HS-27A (cell line): ENCODE measurements around the gene POLR3A.
"Not testable (repeated sequence)": the region's sequence is repeated elsewhere in the genome, so short reads cannot be mapped to it uniquely, and the experiment has no call there.

Experiments
- DNase-seq: peaks from one replicate; pipeline ENCODE4 v3.0.0-alpha.2; 2012; ENCODE audit warnings: low read depth, missing footprints

Gene POLR3A

GRCh38 chr10:78029269-78030226 lies at the start of gene POLR3A:
Gene POLR3A, minus strand, starts transcription at chr10:78029515. Its CDS starts 108 bp downstream, at chr10:78029407.
- peak; percentile 77 for DNase-seq

- DNase-seq = no peak
Observed at GRCh38 chr10:78078539-78079330, 49.4 kb upstream of the POLR3A start.

- DNase-seq = not testable (repeated sequence)
Observed at GRCh38 chr10:78075806-78076205, 46.5 kb upstream of the POLR3A start.

GRCh38 chr10:78072504-78072903 lies 43.2 kb upstream of the POLR3A start:
- DNase-seq = no peak

- DNase-seq = no peak
Observed at GRCh38 chr10:78071857-78072179, 42.5 kb upstream of the POLR3A start.

GRCh38 chr10:78071140-78071856 lies 42.0 kb upstream of the POLR3A start:
- no peak for DNase-seq

- no peak for DNase-seq
Observed at GRCh38 chr10:78070726-78071125, 41.4 kb upstream of the POLR3A start.

GRCh38 chr10:78070064-78070463 lies 40.7 kb upstream of the POLR3A start:
- not testable (repeated sequence) for DNase-seq

GRCh38 chr10:78069151-78069550 lies 39.8 kb upstream of the POLR3A start:
- DNase-seq = no peak

- no peak for DNase-seq
Observed at GRCh38 chr10:78066728-78067430, 37.6 kb upstream of the POLR3A start.

GRCh38 chr10:78066012-78066411 lies 36.7 kb upstream of the POLR3A start:
- no peak for DNase-seq

GRCh38 chr10:78065611-78066010 lies 36.3 kb upstream of the POLR3A start:
- no peak for DNase-seq

- not testable (repeated sequence) for DNase-seq
Observed at GRCh38 chr10:78064919-78065318, 35.6 kb upstream of the POLR3A start.

- no peak for DNase-seq
Observed at GRCh38 chr10:78063236-78063635, 33.9 kb upstream of the POLR3A start.

- no peak for DNase-seq
Observed at GRCh38 chr10:78062296-78062695, 33.0 kb upstream of the POLR3A start.

GRCh38 chr10:78059906-78060702 lies 30.8 kb upstream of the POLR3A start:
- DNase-seq = no peak

GRCh38 chr10:78058562-78058961 lies 29.2 kb upstream of the POLR3A start:
- DNase-seq = no peak

GRCh38 chr10:78053211-78053868 lies 24.0 kb upstream of the POLR3A start:
- no peak for DNase-seq

- DNase-seq = no peak
Observed at GRCh38 chr10:78049851-78050250, 20.5 kb upstream of the POLR3A start.

GRCh38 chr10:78047314-78047891 lies 18.1 kb upstream of the POLR3A start:
- DNase-seq = no peak
